Heart left ventricle (tissue), 16 donors: Measurements from ENCODE around the gene MAGI1. TPM values are rescaled to one million over a fixed set of nuclear protein-coding genes. Genes with fewer than 3 reads are reported as not detected.
A peak's percentile ranks its signal among the peaks of the same experiment; 100 is the strongest.

ENCODE experiments used
- ATAC-seq, 4 donors: fragments of 200-7000 bp; cut with Tn5 transposase; one replicate each; pipeline ENCODE4 v1.9.1; 2020 to 2022; ENCODE audit warnings: moderate library complexity in 4 of 4, mild to moderate bottlenecking in 3 of 4, moderate number of reproducible peaks in 1 of 4
- DNase-seq, 5 donors: peaks; one replicate each; pipeline ENCODE4 v3.0.0-alpha.2; 2020
- H3K27ac ChIP-seq, 12 donors: fragments of 200-600 bp; sonication (generic) in 4 of 12; one replicate each; pipeline versions ENCODE4 v1.5.0 to v1.8.0; 2016 to 2022; ENCODE audit warnings: mild to moderate bottlenecking in 2 of 12
- H3K27me3 ChIP-seq, 9 donors: fragments of 200-600 bp; sonication (generic) in 2 of 9; one replicate each; pipeline versions ENCODE4 v1.5.1 to v1.8.0; 2016 to 2022; ENCODE audit warnings: mild to moderate bottlenecking in 3 of 9
- H3K36me3 ChIP-seq, 9 donors: fragments of 200-600 bp; sonication (generic) in 2 of 9; one replicate each; pipeline versions ENCODE4 v1.5.0 to v1.8.0; 2018 to 2022; ENCODE audit warnings: mild to moderate bottlenecking in 2 of 9
- H3K4me1 ChIP-seq, 12 donors: fragments of 200-600 bp; sonication (generic) in 4 of 12; one replicate each; pipeline versions ENCODE4 v1.5.0 to v1.8.0; 2016 to 2022; ENCODE audit warnings: mild to moderate bottlenecking in 3 of 12
- H3K4me3 ChIP-seq, 12 donors: fragments of 200-600 bp; sonication (generic) in 4 of 12; one replicate each; pipeline versions ENCODE4 v1.5.0 to v1.8.0; 2017 to 2022; ENCODE audit warnings: mild to moderate bottlenecking in 9 of 12, moderate library complexity in 4 of 12
- H3K9me3 ChIP-seq, 12 donors: fragments of 200-600 bp; sonication (generic) in 4 of 12; one replicate each; pipeline versions ENCODE4 v1.5.0 to v1.8.0; 2016 to 2022; ENCODE audit warnings: mild to moderate bottlenecking in 1 of 12
- CTCF ChIP-seq, 12 donors: fragments of 200-600 bp; sonication (generic) in 4 of 12; IDR thresholded peaks; one replicate each; pipeline versions ENCODE4 v1.5.0 to v1.8.0; 2018 to 2022; ENCODE audit warnings: antibody characterized with exemption in 12 of 12, mild to moderate bottlenecking in 5 of 12
- POLR2A ChIP-seq, 2 donors: fragments of 450-650 bp; IDR thresholded peaks; one replicate each; pipeline ENCODE4 v1.6.1; 2017; ENCODE audit warnings: antibody characterized with exemption in 2 of 2, mild to moderate bottlenecking in 2 of 2, moderate library complexity in 2 of 2
- WGBS, 4 donors: extraction: QIAGEN DNeasy Blood & Tissue Kit in 2 of 4; methylation state at CpG; one replicate each; pipeline versions ENCODE4 v1.1.5 to v1.1.7; 2013 to 2018; 5-methylcytosine and 5-hydroxymethylcytosine counted together
- intact Hi-C, 10 donors: fragments of 100-400 bp; cut with DNase I; formaldehyde crosslinking; loops; one replicate each; pipeline versions ENCODE4 v1.11.1 to v1.14.2; 2022
- polyA plus RNA-seq, 2 donors: library from polyadenylated mRNA; stranded (reverse); fragments of 200-250 nt; gene quantifications; one replicate each; pipeline ENCODE4 v1.2.3, GENCODE V29; 2013
- total RNA-seq, 9 donors: library from RNA; depleted of rRNA in 2 of 9; stranded (reverse); fragments of >200 nt in 2 of 9; fragmentation: NEBNext Ultra II Directional in 3 of 9; extraction: Animal tissue kit (Norgen Biotek cat#: 25700) in 3 of 9; gene quantifications; one replicate each; pipeline versions ENCODE4 v1.1.0 to v1.2.4, GENCODE V29; 2016 to 2023
- donor health status: ischemic (EF 13 %, LVEDD 7.1; RV severe dilation, severe dysfunction).
- donor health status: healthy with polysubstance abuse.
- donor health status: DM: no; HTN: yes; CAD: no.
- donor health status: DM: no; HTN: no; CAD: no.
- donor health status: ischemic (EF 25% LVEDD 6.9; RV normal size, moderate dysfunction).
- donor health status: ischemic (EF 25% LVEDD 5.7; RV mildly dilated, moderate dysfunction).
- donor health status: healthy.
- donor health status: DM: yes; HTN: yes; CAD: no.
- donor health status: ischemic (EF 35%, LVEDD 5.7; RV mildly dilated, moderate dysfunction).
- donor health status: nonischemic (EF 11% LVEDD 7.7; RV severe dilation, severe dysfunction).
- donor health status: DM: yes; HTN: yes; CAD: no.
- donor health status: PGD.
- donor health status: ischemic (EF 29% LVEDD 5.4; RV normal size, mild dysfunction).
- donor health status: nonischemic (EF 23%, LVEDD 6.1; RV moderate dilation, normal function).

Gene MAGI1
- total and polyA plus RNA-seq, 11 donors: 18.5 to 52.1 (median 31.4) TPM

GRCh38 chr3:65406470-65406869 is 632.2 kb downstream of the MAGI1 start:
- Histone ChIP-seq H3K4me3 (no peak overlapping the region), H3K27me3 (no peaks in the 10 kb centered on the region), H3K36me3 (no peaks in the 10 kb centered on the region), H3K4me1 (peaks cover 4 to 52% (median 22%) of the 10 kb centered on the region in 12 donors), H3K9me3 (no peaks in the 10 kb centered on the region), H3K27ac (no peak overlapping the region)
- DNase-seq (no peak), ATAC-seq (no peak)
- no peak for TF ChIP-seq CTCF (IDR thresholded peaks at IDR 0.05)
- no peak for TF ChIP-seq POLR2A (IDR thresholded peaks at IDR 0.05)
- intact Hi-C loops: no loop called here
- 94 to 97% (median 95%) methylated on average over 4 of the region's 4 CpGs for WGBS, 4 donors

- ATAC-seq (peak in 3 of 4 donors; percentile 19 to 69 (median 64)), DNase-seq (peak in 2 of 5 donors; percentile 25 to 57)
- no peak overlapping the region for H3K4me3 ChIP-seq
- WGBS, 4 donors: 65 to 73% (median 67%) methylated on average over 7 of the region's 7 CpGs
- no peak for TF ChIP-seq POLR2A (IDR thresholded peaks at IDR 0.05)
- TF ChIP-seq CTCF (IDR thresholded peaks at IDR 0.05): no peak
- peak overlapping the region in 1 of 12 donors; percentile 59 for H3K27ac ChIP-seq
- H3K36me3 ChIP-seq: no peaks in the 10 kb centered on the region
- intact Hi-C loops: no loop called here
- H3K4me1 ChIP-seq: peaks cover 0 to 23% (median 7%) of the 10 kb centered on the region in 12 donors
- no peaks in the 10 kb centered on the region for H3K27me3 ChIP-seq
- no peaks in the 10 kb centered on the region for H3K9me3 ChIP-seq
These were observed 636.1 kb downstream of the MAGI1 start for GRCh38 chr3:65402597-65402996.

- TF ChIP-seq CTCF (IDR thresholded peaks at IDR 0.05) (no peak), POLR2A (IDR thresholded peaks at IDR 0.05) (no peak)
- Histone ChIP-seq H3K4me1 (peaks cover 0 to 23% (median 7%) of the 10 kb centered on the region in 12 donors), H3K9me3 (no peaks in the 10 kb centered on the region), H3K4me3 (peak overlapping the region in 1 of 12 donors; percentile 33), H3K27ac (peak overlapping the region in 3 of 12 donors; percentile 7 to 59 (median 35)), H3K36me3 (peaks cover 0 to 2% (median 0%) of the 10 kb centered on the region in 9 donors), H3K27me3 (no peaks in the 10 kb centered on the region)
- ATAC-seq (no peak), DNase-seq (no peak)
- intact Hi-C loops: no loop called here
- 52 to 59% (median 55%) methylated on average over 10 of the region's 10 CpGs for WGBS, 4 donors
These were observed 637.1 kb downstream of the MAGI1 start for GRCh38 chr3:65401359-65402305.

GRCh38 chr3:65400899-65401298 is 637.8 kb downstream of the MAGI1 start:
- ATAC-seq (no peak), DNase-seq (no peak)
- Histone ChIP-seq H3K9me3 (no peaks in the 10 kb centered on the region), H3K36me3 (peaks cover 0 to 7% (median 0%) of the 10 kb centered on the region in 9 donors), H3K4me3 (peak overlapping the region in 1 of 12 donors; percentile 33), H3K4me1 (peaks cover 0 to 23% (median 7%) of the 10 kb centered on the region in 12 donors), H3K27ac (peak overlapping the region in 2 of 12 donors; percentile 35 to 59), H3K27me3 (no peaks in the 10 kb centered on the region)
- intact Hi-C loops: no loop called here
- 77 to 81% (median 81%) methylated on average over 5 of the region's 5 CpGs for WGBS, 4 donors
- no peak for TF ChIP-seq CTCF (IDR thresholded peaks at IDR 0.05)
- no peak for TF ChIP-seq POLR2A (IDR thresholded peaks at IDR 0.05)
